Neural cell (in vitro differentiated cells): ENCODE results near the gene USP48.

ENCODE experiments used
- CTCF ChIP-seq: fragments of 450-650 bp; IDR thresholded peaks from 2 replicates; pipeline ENCODE4 v1.5.1; 2014; ENCODE audit warnings: antibody characterized with exemption, mild to moderate bottlenecking, moderate library complexity; ENCODE audit not compliant: poor library complexity, severe bottlenecking
- EP300 ChIP-seq: fragments of 450-650 bp; conservative IDR thresholded peaks from 2 replicates; pipeline ENCODE4 v1.6.1; 2014; ENCODE audit warnings: antibody characterized with exemption, mild to moderate bottlenecking, moderate library complexity; ENCODE audit not compliant: poor library complexity, severe bottlenecking
- EZH2 ChIP-seq: fragments of 200-600, 300-800 bp; shearing (Covaris generic), sonication (generic); IDR thresholded peaks from 2 replicates; pipeline ENCODE4 v1.6.1; 2014; ENCODE audit warnings: antibody characterized with exemption, low read length, borderline replicate concordance, mild to moderate bottlenecking; ENCODE audit not compliant: insufficient read depth, poor library complexity, severe bottlenecking
- MXI1 ChIP-seq: fragments of 450-650 bp; conservative IDR thresholded peaks from 2 replicates; pipeline ENCODE4 v1.6.1; 2014; ENCODE audit warnings: antibody characterized with exemption, mild to moderate bottlenecking; ENCODE audit not compliant: poor library complexity, severe bottlenecking
- POLR2AphosphoS5 ChIP-seq: IDR thresholded peaks from 2 replicates; pipeline ENCODE4 v1.6.1; 2012
- REST ChIP-seq: IDR thresholded peaks from 2 replicates; pipeline ENCODE4 v1.6.1; 2012; ENCODE audit warnings: borderline replicate concordance
- SMC3 ChIP-seq: fragments of 450-650 bp; conservative IDR thresholded peaks from 2 replicates; pipeline ENCODE4 v1.6.1; 2014; ENCODE audit warnings: antibody characterized with exemption, mild to moderate bottlenecking, moderate library complexity; ENCODE audit not compliant: poor library complexity
- TAF1 ChIP-seq: IDR thresholded peaks from 2 replicates; pipeline ENCODE4 v1.6.1; 2012; ENCODE audit warnings: low read depth

- TF ChIP-seq CTCF, result no peak
- no peak for TF ChIP-seq SMC3
- TF ChIP-seq EZH2, result no peak
- no peak for TF ChIP-seq POLR2AphosphoS5
- no peak for TF ChIP-seq REST
- no peak for TF ChIP-seq TAF1
- no peak for TF ChIP-seq EP300
- TF ChIP-seq MXI1, result no peak
Measured at GRCh38 chr1:21734526-21734925, 48.4 kb downstream of the USP48 start.
